ENCODE data around the gene RELB.

GRCh38 chr19:45040059-45040771, 39.0 kb downstream of the RELB start:
- TF ChIP-seq POLR2A (IDR thresholded peaks at IDR 0.05) = no peak
- TF ChIP-seq CTCF (IDR thresholded peaks at IDR 0.05) = no peak
